Endothelial cell of umbilical vein (primary cell): ENCODE results near the gene TOMM6. TPM values are rescaled to one million over a fixed set of nuclear protein-coding genes. Genes with fewer than 3 reads are reported as not detected.

Experiments used
- BruUV-seq: library from RNA; stranded (reverse); fragments of 400-500 nt; replicated peaks from 2 replicates; lab custom pipeline; 2021; lab: Mats Ljungman, UMichigan
- CTCF ChIA-PET: fragments of 300-600, 350-600 bp; sonication (Branson Sonifier 250); formaldehyde crosslinking; loops from one replicate; lab custom pipeline; 2021; ENCODE audit warnings: antibody characterized with exemption, inconsistent platforms; lab: Charles Lee
- POLR2A ChIA-PET: fragments of 300-600, 350-600 bp; sonication (Branson Sonifier 250); formaldehyde crosslinking; loops from one replicate; lab custom pipeline; 2021; ENCODE audit warnings: antibody characterized with exemption, inconsistent platforms; lab: Charles Lee
- DNase-seq: peaks from one replicate; pipeline ENCODE4 v3.0.0-alpha.2; 2011; ENCODE audit warnings: low read depth, low spot score
- FAIRE-seq: peaks from 2 replicates; lab custom pipeline; 2011; peaks lifted over from hg19 to GRCh38; lab: Jason Lieb, UNC
- H2AFZ ChIP-seq: 2 replicates; pipeline ENCODE4 v1.6.0; 2012; ENCODE audit warnings: low read depth, low read length, control low read depth, inconsistent platforms
- H3K27ac ChIP-seq: 2 replicates; pipeline ENCODE4 v1.5.1; 2011; ENCODE audit warnings: low read depth, mild to moderate bottlenecking, control low read depth, low read length, moderate library complexity; ENCODE audit not compliant: insufficient read depth
- H3K27me3 ChIP-seq, 2 experiments: 2 replicates each; pipeline versions ENCODE4 v1.6.0 to v1.6.1; 2011; ENCODE audit warnings: low read length in 2 of 2, mixed read lengths in 1 of 2; ENCODE audit not compliant: control insufficient read depth in 2 of 2, insufficient read depth in 2 of 2
- H3K36me3 ChIP-seq, 2 experiments: 2 replicates in 1 of 2; 3 replicates in 1 of 2; pipeline ENCODE4 v1.5.1; 2011; ENCODE audit warnings: low read length in 2 of 2, mild to moderate bottlenecking in 1 of 2, moderate library complexity in 1 of 2; ENCODE audit not compliant: control insufficient read depth in 2 of 2, insufficient read depth in 2 of 2; ENCODE audit errors: extremely low read depth in 1 of 2
- H3K4me1 ChIP-seq: 3 replicates; pipeline ENCODE4 v1.5.1; 2011; ENCODE audit warnings: mild to moderate bottlenecking, low read length; ENCODE audit not compliant: control insufficient read depth, insufficient read depth; ENCODE audit errors: extremely low read depth
- H3K4me2 ChIP-seq: 2 replicates; pipeline ENCODE4 v1.6.1; 2011; ENCODE audit warnings: low read length, control low read depth, mixed read lengths; ENCODE audit not compliant: insufficient read depth
- H3K4me3 ChIP-seq, 3 experiments: fragments of 200-600 bp in 1 of 3; sonication (generic), shearing (Covaris generic) in 1 of 3; replicated peaks in 1 of 3; 2 replicates each; pipeline ENCODE4 v1.5.1; 2011 to 2016; ENCODE audit warnings: control low read depth in 3 of 3, low read length in 3 of 3, mild to moderate bottlenecking in 2 of 3, inconsistent platforms in 1 of 3, low read depth in 1 of 3, moderate library complexity in 1 of 3; ENCODE audit not compliant: insufficient read depth in 1 of 3
- H3K79me2 ChIP-seq: 2 replicates; pipeline ENCODE4 v1.6.0; 2012; ENCODE audit warnings: low read length, inconsistent platforms; ENCODE audit not compliant: control insufficient read depth, insufficient read depth
- H3K9ac ChIP-seq: replicated peaks from 2 replicates; pipeline ENCODE3; 2011; ENCODE audit warnings: low read length, control low read depth; ENCODE audit not compliant: insufficient read depth; ENCODE audit errors: extremely low read depth
- H3K9me1 ChIP-seq: replicated peaks from 3 replicates; pipeline ENCODE4 v1.6.0; 2011; ENCODE audit warnings: mild to moderate bottlenecking, low read length; ENCODE audit not compliant: control insufficient read depth, insufficient read depth; ENCODE audit errors: extremely low read depth
- H3K9me3 ChIP-seq: replicated peaks from 2 replicates; pipeline ENCODE4 v1.5.1; 2012; ENCODE audit warnings: low read length, inconsistent platforms; ENCODE audit not compliant: control insufficient read depth, insufficient read depth
- H4K20me1 ChIP-seq: replicated peaks from 2 replicates; pipeline ENCODE3; 2011; ENCODE audit warnings: mild to moderate bottlenecking, low read length; ENCODE audit not compliant: control insufficient read depth, insufficient read depth; ENCODE audit errors: extremely low read depth
- EZH2 ChIP-seq: IDR thresholded peaks from 2 replicates; pipeline ENCODE4 v1.6.1; 2012; ENCODE audit warnings: borderline replicate concordance, low read depth, mild to moderate bottlenecking, moderate library complexity, low read length, inconsistent platforms; ENCODE audit not compliant: severe bottlenecking
- FOS ChIP-seq: IDR thresholded peaks from 2 replicates; pipeline ENCODE4 v1.6.1; 2011; ENCODE audit warnings: mild to moderate bottlenecking, low read length, moderate library complexity, borderline replicate concordance; ENCODE audit not compliant: insufficient read depth
- GATA2 ChIP-seq: IDR thresholded peaks from 2 replicates; pipeline ENCODE4 v1.7.0; 2011; ENCODE audit warnings: low read depth, mild to moderate bottlenecking, moderate library complexity, mixed read lengths, low read length; ENCODE audit not compliant: insufficient read length, insufficient read depth
- JUN ChIP-seq: IDR thresholded peaks from 2 replicates; pipeline ENCODE4 v1.6.1; 2011; ENCODE audit warnings: borderline replicate concordance, low read depth; ENCODE audit not compliant: insufficient read length, insufficient read depth
- MYC ChIP-seq: IDR thresholded peaks from one replicate; pipeline ENCODE4 v1.6.1; 2011; ENCODE audit warnings: mild to moderate bottlenecking, low read depth, low read length
- POLR2A ChIP-seq: IDR thresholded peaks from 2 replicates; pipeline ENCODE4 v1.6.1; 2012; ENCODE audit warnings: low read depth, mild to moderate bottlenecking, control low read depth, low read length
- POLR2AphosphoS5 ChIP-seq: IDR thresholded peaks from 2 replicates; pipeline ENCODE4 v1.6.1; 2012; ENCODE audit warnings: low read depth, mild to moderate bottlenecking, control low read depth, low read length, moderate library complexity; ENCODE audit not compliant: insufficient read depth
- dilution Hi-C: fragments of 300-500 bp; cut with MboI; formaldehyde crosslinking; loops from one replicate; pipeline ENCODE4 v1.15.0; 2019; ENCODE audit warnings: low sequenced_read_pairs; ENCODE audit not compliant: extremely low pct_ligation_motif_present
- intact Hi-C: fragments of 100-400 bp; cut with micrococcal nuclease; formaldehyde crosslinking; loops from one replicate; pipeline ENCODE4 v1.10.0; 2022
- polyA plus RNA-seq, 4 experiments: library from polyadenylated mRNA; depleted of rRNA in 3 of 4; stranded (reverse) in 3 of 4; unstranded in 1 of 4; fragments of >200 nt; gene quantifications; 2 replicates each; pipeline versions ENCODE4 v1.2.1 to v1.2.3, GENCODE V29; 2011 to 2012; ENCODE audit warnings: missing spikeins in 1 of 4
- total RNA-seq: library from RNA; stranded (reverse); gene quantifications from 2 replicates; pipeline ENCODE4 v1.2.3, GENCODE V29; 2021
- TF ChIP-seq, protein P1 (sequence below): IDR thresholded peaks from 2 replicates; pipeline ENCODE4 v1.6.1; 2011; ENCODE audit not compliant: insufficient read depth, insufficient read length
- TF ChIP-seq, protein P2 (sequence below), 2 donors: IDR thresholded peaks; 1 replicate in 1 of 2; 2 replicates in 1 of 2; pipeline ENCODE4 v1.5.1; 2011; ENCODE audit warnings: low read length in 2 of 2, mild to moderate bottlenecking in 2 of 2, moderate library complexity in 2 of 2, control low read depth in 1 of 2, inconsistent platforms in 1 of 2, low read depth in 1 of 2; ENCODE audit not compliant: insufficient read depth in 1 of 2; ENCODE audit errors: extremely low read depth in 1 of 2

Gene TOMM6
- total and polyA plus RNA-seq, 2 donors (not counting 3 experiments of a cell fraction or from before 2014, with no cell fraction given) = 233 to 527 TPM

DNA sequence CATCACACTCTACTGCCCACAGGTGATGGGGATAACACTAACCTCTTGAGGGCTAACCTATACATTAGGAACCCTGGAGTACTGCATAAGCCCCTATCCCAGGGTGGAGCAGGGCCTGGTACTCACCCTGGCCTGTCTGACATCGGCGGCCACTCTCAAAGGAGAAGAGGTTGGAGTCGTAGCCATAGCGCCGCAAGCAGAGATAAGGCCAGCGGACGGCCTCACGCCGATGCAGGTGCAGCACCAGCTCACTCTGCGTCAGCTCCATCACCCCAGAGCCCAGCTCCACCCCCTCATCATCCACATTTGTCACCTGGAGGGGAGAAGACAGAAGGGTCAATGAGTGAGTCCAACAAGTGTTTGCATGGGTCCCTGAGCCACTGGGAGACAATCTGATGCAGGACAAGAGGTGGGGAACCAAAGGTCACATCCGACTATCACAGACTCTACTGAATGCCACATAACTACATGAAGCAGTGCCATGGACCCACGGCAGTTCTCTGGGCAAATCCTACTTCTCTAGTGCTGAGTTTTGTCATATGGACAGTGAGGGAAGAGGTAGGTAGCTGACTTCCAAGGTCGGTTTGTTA lies 12.1 kb upstream of the TOMM6 start:
- intact Hi-C loops = no loop called here

More for the DNA sequence above, 12.1 kb upstream of the TOMM6 start:
- H3K36me3 ChIP-seq = peaks cover 5 to 19% of the 10 kb centered on the region in 2 experiments
- H3K9ac ChIP-seq = no peak overlapping the region
- no peaks in the 10 kb centered on the region for H3K9me3 ChIP-seq
- POLR2A ChIA-PET = no interaction called here
- no peak overlapping the region for H3K27ac ChIP-seq
- peaks cover 9% of the 10 kb centered on the region for H3K4me1 ChIP-seq
- DNase-seq (no peak), FAIRE-seq (no peak)
- no peaks in the 10 kb centered on the region for H3K27me3 ChIP-seq
- TF ChIP-seq FOS (no peak), MYC (no peak), EZH2 (no peak), GATA2 (no peak), JUN (no peak), POLR2A (no peak), POLR2AphosphoS5 (no peak)
- TF ChIP-seq, protein P1, sequence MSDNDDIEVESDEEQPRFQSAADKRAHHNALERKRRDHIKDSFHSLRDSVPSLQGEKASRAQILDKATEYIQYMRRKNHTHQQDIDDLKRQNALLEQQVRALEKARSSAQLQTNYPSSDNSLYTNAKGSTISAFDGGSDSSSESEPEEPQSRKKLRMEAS = no peak
- TF ChIP-seq, protein P2, sequence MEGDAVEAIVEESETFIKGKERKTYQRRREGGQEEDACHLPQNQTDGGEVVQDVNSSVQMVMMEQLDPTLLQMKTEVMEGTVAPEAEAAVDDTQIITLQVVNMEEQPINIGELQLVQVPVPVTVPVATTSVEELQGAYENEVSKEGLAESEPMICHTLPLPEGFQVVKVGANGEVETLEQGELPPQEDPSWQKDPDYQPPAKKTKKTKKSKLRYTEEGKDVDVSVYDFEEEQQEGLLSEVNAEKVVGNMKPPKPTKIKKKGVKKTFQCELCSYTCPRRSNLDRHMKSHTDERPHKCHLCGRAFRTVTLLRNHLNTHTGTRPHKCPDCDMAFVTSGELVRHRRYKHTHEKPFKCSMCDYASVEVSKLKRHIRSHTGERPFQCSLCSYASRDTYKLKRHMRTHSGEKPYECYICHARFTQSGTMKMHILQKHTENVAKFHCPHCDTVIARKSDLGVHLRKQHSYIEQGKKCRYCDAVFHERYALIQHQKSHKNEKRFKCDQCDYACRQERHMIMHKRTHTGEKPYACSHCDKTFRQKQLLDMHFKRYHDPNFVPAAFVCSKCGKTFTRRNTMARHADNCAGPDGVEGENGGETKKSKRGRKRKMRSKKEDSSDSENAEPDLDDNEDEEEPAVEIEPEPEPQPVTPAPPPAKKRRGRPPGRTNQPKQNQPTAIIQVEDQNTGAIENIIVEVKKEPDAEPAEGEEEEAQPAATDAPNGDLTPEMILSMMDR (IDR thresholded peaks at IDR 0.05; ENCODE audit: extremely low read depth in 1 of 2, insufficient read depth in 1 of 2, low read depth in 1 of 2, low read length in 2 of 2) = no peak
- CTCF ChIA-PET = interaction anchor here (1.0 to 3.0 kb wide), 7 partner anchors 12 to 407 kb away, joined by 3 to 21 read pairs (median 5); partner anchors contain the start of gene TOMM6
- no peak overlapping the region for H3K4me2 ChIP-seq
- no peaks in the 10 kb centered on the region for H4K20me1 ChIP-seq
- BruUV-seq = no TSS peak
- no peak overlapping the region for H3K4me3 ChIP-seq
- no peaks in the 10 kb centered on the region for H3K79me2 ChIP-seq
- H3K9me1 ChIP-seq = no peaks in the 10 kb centered on the region
- H2AFZ ChIP-seq = no peak overlapping the region
- dilution Hi-C loops = no loop called here
